Stimulated activated CD8-positive, alpha-beta memory T cell treated with anti-CD3 and anti-CD28 coated beads, Interleukin-4, amount 100 ng/mL, for 4 hours (primary cell): ENCODE measurements around the gene SLC27A3.

Experiments used
- DNase-seq, 2 donors: peaks; one replicate each; pipeline ENCODE4 v3.0.0-alpha.2; 2020; ENCODE audit warnings: low read depth in 2 of 2, low spot score in 1 of 2

SLC27A3 gene, protein sequence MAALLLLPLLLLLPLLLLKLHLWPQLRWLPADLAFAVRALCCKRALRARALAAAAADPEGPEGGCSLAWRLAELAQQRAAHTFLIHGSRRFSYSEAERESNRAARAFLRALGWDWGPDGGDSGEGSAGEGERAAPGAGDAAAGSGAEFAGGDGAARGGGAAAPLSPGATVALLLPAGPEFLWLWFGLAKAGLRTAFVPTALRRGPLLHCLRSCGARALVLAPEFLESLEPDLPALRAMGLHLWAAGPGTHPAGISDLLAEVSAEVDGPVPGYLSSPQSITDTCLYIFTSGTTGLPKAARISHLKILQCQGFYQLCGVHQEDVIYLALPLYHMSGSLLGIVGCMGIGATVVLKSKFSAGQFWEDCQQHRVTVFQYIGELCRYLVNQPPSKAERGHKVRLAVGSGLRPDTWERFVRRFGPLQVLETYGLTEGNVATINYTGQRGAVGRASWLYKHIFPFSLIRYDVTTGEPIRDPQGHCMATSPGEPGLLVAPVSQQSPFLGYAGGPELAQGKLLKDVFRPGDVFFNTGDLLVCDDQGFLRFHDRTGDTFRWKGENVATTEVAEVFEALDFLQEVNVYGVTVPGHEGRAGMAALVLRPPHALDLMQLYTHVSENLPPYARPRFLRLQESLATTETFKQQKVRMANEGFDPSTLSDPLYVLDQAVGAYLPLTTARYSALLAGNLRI

DNA sequence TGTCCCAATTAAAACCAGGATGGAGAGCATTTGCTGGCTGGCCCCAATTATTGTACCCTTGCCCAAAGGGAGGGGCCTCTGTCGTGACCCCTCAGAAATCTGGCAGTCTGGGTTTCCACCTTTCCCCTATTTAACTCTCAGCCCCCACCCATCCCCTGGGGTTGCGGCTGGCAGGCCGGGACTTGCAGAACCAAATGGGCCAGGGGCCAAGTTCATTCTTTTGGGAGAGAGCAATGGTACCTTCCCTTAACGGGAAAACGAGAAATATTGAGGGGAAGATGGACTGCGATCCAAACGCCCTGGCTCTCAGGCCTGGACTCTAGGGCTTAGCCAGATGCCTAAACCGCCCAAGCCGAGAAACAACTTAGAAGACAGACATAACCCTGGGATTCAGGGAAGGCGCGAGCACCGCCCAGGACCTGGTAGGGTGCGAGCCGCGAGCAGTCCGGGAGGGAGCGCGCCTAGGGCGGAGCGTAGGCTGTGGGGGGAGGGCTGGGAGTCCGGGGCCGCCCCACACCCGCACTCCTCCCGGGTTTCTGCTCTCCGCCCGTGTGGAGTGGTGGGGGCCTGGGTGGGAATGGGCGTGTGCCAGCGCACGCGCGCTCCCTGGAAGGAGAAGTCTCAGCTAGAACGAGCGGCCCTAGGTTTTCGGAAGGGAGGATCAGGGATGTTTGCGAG, at the start of gene SLC27A3:
SLC27A3 (plus strand) TSS at position 628 of the 678 bp plus-strand sequence. CDS start 91 bp downstream, outside the sequence.
- no peak for DNase-seq

DNA sequence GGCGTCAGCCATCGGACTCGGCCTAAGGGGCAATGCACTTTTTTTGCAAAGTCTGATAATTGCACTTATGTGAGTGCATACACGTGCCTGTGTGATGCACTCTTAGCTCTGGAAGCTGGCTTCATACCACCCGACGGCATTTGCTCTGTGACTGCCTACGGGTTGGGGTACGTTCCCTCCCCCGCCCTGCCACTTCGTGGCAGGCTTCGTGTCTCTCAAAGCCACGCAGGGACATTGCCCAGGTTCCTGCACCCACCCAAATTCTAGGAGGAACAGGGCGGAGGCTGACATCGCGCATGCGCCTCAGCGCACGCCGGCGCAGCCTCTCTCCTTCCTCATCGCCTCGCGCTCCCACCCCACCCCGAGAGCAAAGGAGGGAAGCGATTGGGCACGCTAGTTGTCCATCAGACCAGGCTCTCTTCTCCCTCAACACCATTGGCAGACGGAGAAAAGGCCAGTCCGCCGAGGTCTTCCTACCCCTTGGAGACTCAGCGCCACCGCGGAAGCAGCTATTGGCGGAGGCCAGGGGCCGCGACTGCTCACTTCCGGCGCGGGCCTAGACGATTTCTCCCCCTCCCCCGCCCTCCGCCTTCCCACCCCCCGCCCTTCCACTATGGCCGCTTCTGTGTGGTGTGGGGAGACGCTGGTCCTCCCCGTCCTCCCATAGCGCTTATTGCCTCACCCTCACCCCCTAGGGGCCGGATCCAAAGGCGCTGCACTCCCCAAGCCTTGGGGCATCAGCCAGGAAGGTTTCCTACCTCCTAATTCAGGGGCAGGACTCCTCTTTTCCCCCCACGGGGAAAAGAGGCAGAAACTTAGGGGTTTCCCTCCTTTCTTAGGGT, 47.5 kb upstream of the SLC27A3 start, which contains the start of gene INTS3:
INTS3 (plus strand) TSS at position 588 of the 842 bp plus-strand sequence. CDS start 585 bp downstream, outside the sequence.
- DNase-seq: peak; percentile 97 to 99

DNA sequence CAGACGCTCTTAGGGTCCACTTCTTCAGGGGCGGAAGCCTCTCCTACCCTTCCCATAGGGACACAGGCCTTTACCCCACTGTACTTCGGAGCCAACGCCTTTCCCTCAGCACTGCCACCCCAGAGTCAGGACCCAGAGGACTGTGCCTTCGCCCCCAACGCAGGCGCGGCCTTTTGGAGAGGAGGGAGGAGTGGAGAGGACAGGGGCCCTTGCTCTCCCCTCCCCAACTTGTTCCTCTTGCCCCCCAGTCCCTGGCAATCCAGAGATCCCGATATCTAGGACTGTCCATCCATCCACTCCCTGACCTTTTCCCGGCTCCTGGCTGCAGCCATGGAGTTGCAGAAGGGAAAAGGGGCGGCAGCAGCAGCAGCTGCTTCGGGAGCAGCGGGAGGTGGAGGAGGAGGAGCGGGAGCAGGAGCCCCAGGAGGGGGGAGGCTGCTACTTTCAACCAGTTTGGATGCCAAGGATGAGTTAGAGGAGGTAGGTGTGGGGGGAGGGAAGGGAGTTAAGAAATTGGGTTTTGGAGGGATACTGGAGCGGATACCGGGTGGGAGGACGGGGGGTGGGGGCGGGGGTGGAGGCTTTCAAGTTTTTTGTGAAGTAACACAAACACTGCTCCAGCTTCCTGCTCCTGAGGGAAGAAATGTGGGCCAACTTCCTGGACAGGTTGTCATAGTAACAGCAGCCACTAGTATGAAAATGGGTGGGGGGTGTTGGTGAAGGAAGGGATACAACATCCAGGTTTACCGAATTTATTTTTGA, 46.7 kb upstream of the SLC27A3 start:
- DNase-seq: no peak

DNA sequence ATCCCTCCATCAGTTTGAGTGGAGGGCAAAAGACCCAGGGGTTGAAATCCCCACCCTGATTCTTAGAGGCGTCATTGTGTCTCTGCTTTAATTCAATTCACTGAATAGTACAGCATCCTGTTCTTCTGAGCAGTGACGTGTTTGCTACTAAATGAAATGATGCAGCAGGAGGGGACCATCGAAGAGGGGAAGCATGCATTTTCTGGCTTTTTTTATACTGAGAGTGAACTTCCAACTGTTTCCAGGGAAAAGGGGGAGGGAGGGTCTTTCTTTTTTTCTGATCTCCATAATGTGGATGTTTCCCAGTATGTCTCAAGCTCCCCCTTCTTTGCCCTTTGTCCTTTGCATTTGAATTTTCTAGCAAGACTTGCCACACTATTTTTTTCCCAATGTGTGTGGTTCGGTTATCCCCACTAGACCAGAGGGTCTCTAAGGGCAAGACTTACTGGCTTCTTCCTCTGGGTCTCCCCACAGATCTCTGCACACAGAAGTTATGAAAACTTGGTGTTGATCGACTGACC, 44.7 kb upstream of the SLC27A3 start:
- no peak for DNase-seq

DNA sequence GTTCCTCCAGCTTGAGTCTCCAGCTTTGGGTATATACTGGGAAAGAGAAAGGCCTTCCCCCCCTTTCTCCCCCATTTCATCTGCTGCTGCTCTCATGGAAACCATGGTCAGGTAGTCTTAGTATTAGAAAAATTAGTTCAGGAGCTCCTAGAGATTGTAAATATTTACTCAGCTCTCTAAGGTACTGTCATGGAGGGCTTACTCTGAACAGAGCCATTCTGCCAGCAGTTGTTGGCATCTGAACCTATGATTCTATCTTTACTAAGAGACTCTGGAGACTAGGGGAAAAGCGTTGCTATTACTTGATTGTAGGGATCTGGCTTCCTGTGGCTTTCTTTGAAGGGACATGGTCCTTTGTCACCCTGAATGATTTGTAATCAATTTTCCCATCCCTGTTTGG, 41.2 kb upstream of the SLC27A3 start:
- no peak for DNase-seq

DNA sequence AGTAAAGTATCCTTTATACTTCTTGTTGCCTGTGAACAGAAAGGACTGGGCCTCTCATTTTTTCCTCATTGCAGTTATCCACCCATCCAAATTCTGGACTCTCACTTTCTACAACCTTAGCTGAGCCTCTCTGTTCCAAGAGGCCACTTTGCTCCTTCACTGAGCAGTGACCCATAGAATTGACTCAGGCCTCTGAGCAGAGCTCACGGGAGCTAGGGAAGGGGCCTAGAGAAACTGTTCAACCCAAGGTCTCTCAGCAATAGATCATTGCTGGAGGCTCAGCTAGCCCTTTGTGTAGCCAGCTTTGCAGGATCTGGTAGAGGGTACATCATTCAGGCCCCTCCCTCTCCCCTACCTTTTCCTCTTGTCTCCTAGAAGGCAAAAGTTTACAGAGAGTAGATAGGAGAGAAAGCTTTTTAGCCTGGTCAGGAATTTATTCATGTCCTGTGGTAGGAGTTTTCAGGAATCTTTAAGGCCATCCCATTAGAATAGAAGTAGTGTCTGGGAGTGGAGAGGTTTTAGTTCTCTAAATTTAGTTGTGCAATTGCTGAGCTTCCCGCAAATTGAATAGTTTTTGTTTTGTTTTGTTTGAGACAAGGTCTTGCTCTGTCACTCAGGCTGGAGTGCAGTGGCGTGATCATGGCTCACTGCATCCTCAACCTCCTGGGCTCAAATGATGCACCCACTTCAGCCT, 40.7 kb upstream of the SLC27A3 start:
- DNase-seq: no peak

DNA sequence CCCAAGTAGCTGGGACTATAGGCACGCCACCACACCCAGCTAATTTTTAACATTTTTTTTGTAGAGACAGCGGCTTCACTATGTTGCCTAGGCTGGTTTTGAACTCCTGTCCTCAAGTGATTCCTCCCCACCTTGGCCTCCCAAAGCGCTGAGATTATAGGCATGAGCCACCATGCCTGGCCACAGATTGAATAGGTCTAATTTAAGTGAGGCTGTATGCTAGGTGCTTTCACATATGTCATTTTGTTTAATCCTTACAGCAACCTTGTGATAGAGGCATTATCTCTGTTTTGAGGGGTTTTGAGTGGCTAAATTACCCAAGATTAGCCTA, 40.2 kb upstream of the SLC27A3 start:
- no peak for DNase-seq

DNA sequence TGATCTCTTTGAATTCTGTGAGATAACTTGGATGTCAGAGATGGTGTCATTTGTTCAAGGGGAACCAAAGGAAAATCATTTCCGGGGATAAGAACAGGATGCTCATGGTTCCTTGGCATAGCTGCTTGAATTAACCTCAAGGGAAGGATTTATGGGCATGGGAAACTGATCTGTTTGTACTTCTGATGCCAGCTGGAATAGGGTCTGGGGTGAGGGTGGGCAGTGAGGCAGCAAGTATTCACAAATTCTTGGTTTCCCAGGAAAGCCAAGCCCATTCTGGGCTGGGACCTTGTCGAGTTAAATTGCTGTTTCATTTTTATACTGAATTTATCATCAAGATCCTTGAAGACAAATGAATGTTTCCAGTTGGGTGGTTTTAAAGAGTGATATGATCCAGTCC, 33.2 kb upstream of the SLC27A3 start:
- DNase-seq: no peak

DNA sequence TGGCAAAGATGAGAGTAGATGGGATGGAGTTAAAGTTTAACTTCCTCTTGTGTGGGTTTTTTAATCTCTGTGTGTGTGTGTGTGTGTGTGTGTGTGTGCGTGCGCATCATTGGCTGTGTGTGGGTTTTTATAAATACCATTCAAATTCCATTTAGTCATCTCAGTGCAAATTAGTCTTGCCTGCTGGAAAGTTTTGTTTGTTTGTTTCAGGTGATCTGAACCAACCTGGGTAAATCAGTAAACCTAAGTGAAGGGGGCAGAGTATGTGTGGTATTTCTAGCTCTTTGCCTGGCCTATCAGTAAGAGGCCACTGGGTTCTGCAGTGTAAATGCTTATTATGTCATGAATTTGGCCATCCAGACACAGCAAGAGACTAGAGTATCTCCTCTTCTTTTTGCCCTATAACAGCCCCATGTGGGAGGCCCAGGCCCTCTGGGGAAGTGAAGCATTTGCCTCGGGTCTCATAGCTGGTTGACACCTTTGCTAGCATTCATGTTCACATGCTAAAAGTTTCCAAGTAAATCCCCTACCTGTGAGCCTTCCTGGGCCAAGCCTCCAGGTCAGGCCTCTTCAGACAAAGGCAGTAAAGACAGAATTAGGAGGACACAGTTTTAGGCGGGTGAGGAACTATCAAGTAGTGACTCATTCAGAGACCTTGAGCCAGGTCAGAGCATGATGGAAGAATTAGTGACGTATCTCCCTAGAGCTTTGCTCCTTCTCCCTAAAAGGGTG, 32.6 kb upstream of the SLC27A3 start:
- DNase-seq: no peak

DNA sequence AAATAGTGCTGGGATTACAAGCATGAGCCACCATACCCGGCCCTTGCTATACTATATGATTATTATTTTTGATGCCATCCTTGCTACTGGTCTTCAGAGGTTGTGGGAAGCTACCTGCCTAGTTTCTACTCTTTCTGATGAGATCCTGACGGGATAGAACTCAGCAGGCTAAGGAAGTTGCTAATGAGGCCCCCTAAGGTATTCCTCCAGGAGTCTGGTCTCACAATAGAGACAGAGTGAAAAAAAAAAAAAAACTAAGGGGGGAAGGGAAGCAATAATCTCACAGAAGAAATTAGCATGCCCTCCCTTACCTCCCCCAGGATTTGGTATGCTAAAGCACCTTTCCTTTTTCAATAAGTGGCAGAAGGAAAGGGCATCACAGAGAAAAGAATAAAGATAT, 29.8 kb upstream of the SLC27A3 start:
- no peak for DNase-seq

DNA sequence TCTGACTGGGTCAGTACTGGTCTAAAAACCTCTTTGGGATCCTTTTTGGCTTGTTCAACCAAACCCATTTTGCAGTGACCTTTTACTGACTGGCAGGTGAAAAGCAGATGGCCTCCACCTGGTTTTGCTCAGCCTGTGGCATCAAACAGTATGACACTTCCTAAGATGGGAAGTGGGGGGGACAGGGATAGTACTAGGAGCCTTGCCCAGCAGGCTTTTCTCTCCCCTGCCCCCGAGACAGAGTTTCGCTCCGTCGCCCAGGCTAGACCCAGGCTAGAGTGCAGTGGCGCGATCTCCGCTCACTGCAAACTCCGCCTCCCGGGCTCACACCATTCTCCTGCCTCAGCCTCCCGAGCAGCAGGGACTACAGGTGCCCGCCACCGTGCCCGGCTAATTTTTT, 29.0 kb upstream of the SLC27A3 start:
- no peak for DNase-seq

DNA sequence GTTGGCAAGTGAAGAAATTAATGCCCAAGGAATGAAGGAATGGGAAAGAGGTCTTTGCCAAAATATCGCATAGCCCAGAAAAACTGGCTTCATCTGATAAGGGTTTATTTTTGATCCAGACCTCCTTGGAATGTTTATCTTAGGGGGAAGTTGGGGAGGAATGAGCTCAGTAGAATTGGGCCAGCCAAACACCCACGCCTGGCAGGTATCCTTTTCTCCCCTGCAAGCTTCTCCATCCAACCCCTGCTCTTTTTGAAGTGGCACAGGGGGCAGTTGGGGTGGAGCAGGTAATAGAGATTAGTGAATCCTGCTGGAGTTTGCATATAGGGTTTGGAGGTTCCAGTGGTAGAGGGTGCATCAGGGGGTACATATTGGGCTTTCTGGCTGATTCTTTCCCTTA, 26.3 kb upstream of the SLC27A3 start:
- no peak for DNase-seq

DNA sequence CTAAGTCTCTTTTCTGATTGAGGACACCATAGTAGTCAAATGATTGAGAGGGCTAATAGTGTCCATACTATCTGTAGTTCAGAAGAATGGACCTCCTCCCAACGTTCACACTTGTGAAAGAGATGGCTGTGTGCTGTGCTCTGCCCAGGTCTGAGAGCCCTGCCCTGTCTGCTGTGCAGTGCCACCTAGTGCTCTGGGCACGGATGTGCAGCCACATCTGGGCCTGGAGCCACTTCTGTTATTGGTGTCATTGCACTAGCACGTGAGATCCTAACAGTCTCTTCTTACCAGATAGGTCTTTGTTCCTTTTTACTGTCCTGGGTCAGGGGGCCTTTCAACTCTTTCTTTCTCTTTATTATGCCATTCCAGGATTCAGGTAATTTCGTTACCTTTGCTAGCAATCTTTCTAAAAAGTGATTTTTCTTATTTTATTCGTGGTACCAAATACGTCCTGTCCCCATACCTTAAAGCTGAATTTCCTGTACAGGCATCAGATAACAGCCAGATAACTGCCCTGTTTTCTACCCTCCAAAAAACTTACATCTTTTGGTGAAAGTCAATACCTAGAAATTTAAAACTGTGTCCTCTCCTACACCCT, 25.7 kb upstream of the SLC27A3 start:
- peak; percentile 54 to 61 for DNase-seq

DNA sequence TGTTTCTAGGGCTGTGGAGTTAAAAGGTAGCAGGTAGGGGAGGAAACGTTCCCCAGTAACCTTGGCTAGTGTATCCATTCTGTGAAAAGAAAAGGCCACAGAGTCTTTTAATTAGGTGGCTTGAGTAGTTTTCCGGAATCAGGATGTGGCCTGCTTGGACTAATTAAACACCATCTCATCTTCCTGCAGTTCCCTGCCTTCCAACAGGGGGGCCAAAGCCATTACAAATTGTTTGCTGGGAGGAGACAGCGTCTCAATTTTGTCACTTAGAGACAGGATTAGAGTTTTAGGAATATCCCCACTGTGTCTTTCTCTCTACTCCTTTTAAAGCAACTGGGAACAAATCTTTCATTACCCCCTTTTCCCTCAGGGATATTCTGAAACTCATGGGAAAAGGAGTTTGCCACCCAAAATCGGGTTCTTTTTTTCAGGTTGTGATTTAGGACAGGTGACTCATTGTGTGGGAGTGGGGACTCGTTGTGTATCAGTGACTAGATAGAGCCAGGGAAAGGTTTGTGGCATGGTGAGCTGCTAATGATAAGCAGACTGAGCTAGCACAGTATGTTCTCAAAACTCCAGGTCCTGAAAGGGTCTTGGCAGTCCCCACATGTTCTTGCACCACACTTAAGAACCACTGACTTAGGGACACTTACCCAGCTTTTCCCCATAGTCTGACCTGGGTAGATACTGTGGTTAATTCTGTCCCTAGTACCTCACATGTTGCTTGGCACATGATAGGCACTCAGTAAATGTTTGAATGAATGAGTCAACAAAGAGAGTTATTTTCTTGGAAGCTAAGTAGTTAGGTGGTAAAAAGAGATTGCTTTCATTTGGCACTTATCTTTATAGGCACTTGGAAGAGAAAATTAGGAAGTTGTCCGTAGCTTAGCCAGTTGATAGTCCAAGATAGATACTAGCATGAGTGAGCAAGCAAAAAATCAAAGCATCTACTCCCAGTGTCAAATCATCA, 24.9 kb upstream of the SLC27A3 start:
- DNase-seq: no peak

DNA sequence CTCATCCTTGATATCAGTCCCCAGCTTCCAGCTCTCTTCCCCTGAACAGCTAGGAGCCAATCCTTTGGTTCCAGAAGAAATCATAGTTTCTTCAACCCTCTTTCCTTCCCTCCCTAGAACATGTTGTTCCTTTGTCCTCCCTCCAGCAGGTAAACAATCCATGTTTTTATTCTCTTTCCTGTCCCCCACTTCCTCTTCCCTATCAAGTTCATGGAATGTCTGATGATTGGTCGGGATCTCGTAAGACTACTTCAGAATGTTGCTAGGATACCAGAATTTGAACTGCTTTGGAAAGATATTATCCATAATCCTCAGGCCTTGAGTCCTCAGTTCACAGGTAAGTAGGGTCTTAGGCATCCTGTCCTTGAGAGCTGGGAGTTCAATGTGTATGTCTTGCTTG, 23.1 kb upstream of the SLC27A3 start:
- DNase-seq: no peak

DNA sequence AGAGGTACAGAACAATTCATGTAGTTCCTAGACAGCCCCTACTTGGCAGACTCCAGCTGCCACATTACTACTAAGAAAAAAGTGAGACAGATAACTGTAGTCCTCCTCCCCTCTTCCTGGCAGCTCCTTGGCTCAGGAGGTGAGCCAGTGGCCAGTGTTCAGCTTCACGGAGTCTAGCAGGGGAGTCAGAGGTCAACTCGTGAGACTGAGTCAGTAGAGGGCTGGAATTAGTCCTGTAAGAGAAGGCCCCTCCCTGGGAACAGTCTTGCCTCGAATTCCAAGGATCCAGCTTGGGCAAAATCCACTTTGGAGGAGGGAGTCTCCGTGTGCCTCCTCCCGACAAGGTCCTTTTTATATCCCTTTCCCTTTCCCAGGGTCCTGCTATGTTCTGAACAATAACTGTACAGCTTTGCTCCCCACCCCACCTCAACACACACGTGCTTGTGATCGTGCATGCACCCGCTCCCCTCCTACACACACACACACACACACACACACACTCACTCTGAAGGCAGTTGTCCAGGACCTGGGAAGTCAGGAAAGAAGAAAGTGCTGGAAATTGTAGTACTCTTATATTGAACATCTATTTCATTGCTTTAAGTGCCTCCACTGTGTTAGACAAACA, 22.5 kb upstream of the SLC27A3 start:
- no peak for DNase-seq

DNA sequence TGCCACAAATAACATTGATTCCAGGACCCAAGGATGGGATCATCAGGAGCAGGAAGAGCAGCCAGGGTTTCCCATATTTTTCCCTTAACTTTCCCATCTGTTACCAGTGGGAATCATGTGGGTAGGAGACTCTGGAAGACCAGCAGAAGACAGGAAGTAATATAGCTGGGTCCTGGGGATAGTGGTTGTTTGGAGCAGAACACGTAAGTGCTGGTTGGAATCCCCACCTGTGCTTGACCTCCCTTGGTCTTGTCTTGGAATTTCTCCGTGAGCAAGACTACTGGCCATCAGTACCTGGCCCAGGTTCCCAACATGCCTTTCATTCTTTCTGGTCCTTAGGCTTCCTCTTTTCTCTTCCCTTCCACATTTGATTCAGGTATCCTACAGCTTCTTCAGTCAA, 20.9 kb upstream of the SLC27A3 start:
- DNase-seq: no peak
